ENCODE results near the gene TPCN2.

TPCN2 gene

DNA sequence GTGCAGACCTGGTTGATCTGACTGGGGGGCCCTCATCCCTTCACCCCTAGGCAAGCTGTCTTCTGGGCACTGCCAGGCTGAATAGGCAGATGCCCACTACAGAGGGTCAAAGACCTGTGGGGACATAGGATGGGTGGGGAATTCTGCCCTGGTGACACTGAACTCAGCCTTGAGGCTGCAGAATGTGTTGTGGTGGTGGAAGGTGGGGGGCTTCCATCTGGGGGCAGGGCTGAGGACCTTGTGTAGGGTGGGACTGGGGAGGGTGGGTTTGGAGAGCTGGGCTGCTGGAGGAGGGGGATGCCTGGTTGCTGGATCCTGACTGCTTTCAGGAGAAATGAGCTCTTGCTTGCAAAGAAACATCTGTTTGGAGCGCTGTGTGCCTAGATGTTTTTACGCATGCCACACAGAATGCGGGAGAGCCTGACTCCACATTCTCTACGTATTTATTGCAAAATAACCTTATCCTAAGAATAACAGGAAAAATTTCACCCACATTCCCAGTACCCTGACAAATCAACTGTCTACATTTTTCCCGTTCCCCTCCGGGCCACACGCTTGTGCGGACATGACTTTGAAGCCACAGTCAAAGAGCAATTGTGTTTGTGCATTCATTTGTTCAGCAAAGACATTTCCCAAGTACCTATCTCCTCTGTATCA, 125.3 kb downstream of the TPCN2 start:
- H3K4me3 ChIP-seq (ENCODE audit: low read length): no peak overlapping the region
- peak; percentile 71 for DNase-seq (ENCODE audit: low read depth)
- no peak for TF ChIP-seq CTCF (conservative IDR thresholded peaks at IDR 0.05; ENCODE audit: low read length)

- DNase-seq (ENCODE audit: low read depth): no peak
- TF ChIP-seq CTCF (conservative IDR thresholded peaks at IDR 0.05; ENCODE audit: low read length): no peak
- H3K4me3 ChIP-seq (ENCODE audit: low read length): no peak overlapping the region
These were observed 126.1 kb downstream of the TPCN2 start for GRCh38 chr11:69174841-69175240.

DNA sequence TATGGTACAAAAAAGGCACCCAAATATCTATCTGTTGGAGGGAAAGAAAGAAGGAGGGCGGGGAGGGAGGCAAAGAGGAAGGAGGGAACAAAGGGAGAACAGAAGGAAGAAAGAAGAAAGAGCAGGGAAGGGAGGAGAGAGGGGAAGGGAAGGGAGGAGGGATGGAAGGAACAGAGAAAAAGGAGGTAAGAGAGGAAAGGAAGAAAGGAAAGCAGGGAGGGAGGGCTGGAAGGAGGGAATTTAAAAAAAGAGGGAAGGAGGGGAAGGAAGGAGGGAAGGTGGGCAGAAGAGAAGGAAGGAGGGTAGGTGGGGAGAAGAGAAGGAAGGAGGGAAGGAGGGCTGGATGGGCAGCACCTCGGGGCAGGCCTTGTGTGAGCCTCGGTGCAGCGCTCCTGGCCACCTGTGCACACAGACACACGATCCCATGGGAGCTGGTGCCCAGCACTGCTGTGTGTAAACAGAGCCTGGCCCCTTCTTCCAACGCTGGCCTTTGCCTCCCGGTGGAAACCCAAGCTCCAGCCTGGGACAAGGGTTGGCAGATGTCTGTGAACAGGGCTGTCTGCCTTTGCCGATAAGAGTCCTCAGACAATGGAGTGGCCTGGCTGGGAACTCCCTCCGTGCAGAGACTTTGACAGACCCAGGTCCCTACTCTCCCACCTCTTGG, 130.2 kb downstream of the TPCN2 start:
- no peak for DNase-seq (ENCODE audit: low read depth)
- no peak overlapping the region for H3K4me3 ChIP-seq (ENCODE audit: low read length)
- no peak for TF ChIP-seq CTCF (conservative IDR thresholded peaks at IDR 0.05; ENCODE audit: low read length)

GRCh38 chr11:69180226-69180625, 131.5 kb downstream of the TPCN2 start:
- TF ChIP-seq CTCF (conservative IDR thresholded peaks at IDR 0.05; ENCODE audit: low read length): no peak

DNA sequence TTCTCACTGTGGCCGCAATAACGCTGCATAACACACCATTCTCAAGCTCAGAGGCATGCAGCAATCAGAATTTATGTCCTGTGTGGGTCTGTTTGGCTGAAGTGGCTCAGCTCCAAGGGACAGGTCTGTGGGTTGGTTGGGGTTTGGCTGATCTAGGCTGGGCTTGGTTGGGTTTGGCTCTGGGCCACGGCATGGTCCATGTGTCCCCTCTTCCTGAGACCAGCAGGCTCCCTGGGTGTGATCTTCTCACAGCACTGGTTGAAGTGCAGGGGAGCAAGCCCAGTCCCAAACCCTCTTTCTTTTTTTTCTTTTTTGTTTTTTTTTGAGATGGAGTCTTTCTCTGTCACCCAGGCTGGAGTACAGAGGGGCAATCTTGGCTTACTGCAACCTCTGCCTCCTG, 132.0 kb downstream of the TPCN2 start:
- no peak for DNase-seq (ENCODE audit: low read depth)
- TF ChIP-seq CTCF (conservative IDR thresholded peaks at IDR 0.05; ENCODE audit: low read length): no peak
- no peak overlapping the region for H3K4me3 ChIP-seq (ENCODE audit: low read length)

More at GRCh38 chr11:69180226-69180625, 131.5 kb downstream of the TPCN2 start:
- no peak for DNase-seq (ENCODE audit: low read depth)
- H3K4me3 ChIP-seq (ENCODE audit: low read length): no peak overlapping the region

DNA sequence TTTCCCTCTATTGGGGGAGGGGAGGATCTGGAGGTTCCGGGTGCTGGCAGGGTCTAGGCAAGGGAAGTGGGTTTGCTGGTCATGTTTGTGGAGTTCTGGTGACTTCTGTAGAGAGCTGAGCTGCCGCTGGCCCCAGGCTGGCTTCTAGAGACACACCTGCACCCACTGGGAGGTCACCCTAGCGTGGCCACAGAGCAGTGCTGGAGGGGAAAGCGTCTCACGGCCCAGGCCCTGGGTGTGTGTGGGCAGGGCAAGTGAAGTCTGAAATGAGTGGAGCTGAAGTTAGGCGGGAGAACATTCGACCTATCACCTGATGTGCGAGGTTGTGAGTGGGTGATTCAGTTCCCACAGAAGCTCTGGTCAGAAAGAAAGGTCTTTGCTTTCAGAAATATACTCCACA, 134.9 kb downstream of the TPCN2 start:
- no peak for TF ChIP-seq CTCF (conservative IDR thresholded peaks at IDR 0.05; ENCODE audit: low read length)
- DNase-seq (ENCODE audit: low read depth): no peak
- H3K4me3 ChIP-seq (ENCODE audit: low read length): no peak overlapping the region
